ENCODE measurements around the gene CSMD2. TPM values are rescaled to one million over a fixed set of nuclear protein-coding genes. Genes with fewer than 3 reads are reported as not detected.

Gene CSMD2
- total and polyA plus RNA-seq, 2 of the 4 experiments (the other 2 are of a cell fraction): under 0.01 to 0.36 TPM

DNA sequence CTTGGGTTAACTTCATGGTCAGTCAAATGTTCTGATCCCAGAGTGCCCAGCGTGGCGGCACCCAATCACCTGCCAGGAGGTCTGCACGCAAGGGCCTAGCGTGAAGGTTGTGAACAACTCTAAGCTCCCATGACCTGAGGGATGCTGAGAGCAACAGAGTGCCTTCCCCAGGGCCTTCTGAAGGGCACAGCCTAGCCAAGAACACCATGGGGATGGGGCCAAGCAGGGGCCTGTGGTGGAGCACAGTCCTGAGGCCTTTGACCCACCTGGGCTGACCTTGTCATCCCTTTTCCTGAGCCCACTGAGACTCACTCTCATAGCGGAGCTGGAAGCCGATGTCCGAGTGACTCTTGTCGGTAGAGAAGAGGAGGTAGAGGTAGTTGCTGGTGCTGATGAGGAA lies 440.0 kb downstream of the CSMD2 start:
- Histone ChIP-seq H3K9me1 (ENCODE audit: insufficient read depth, low read length) (no peaks in the 10 kb centered on the region), H3K4me1 (ENCODE audit: control insufficient read depth, insufficient read depth, low read length) (no peaks in the 10 kb centered on the region), H4K20me1 (ENCODE audit: insufficient read depth, low read length) (no peaks in the 10 kb centered on the region), H2AK5ac (ENCODE audit: low read depth, low read length) (no peak overlapping the region), H2BK15ac (ENCODE audit: low read depth, low read length) (no peak overlapping the region), H2AFZ (replicated peaks; ENCODE audit: low read length, poor library complexity) (no peak overlapping the region), H3K9ac (ENCODE audit: low read depth, low read length) (no peak overlapping the region), H4K5ac (ENCODE audit: low read depth, low read length) (no peak overlapping the region), H3K18ac (ENCODE audit: low read depth, low read length) (no peak overlapping the region), H2BK120ac (ENCODE audit: low read depth, low read length) (no peak overlapping the region), H3K4me3 (ENCODE audit: insufficient read depth, low read depth, low read length) (no peak overlapping the region), H3K14ac (replicated peaks; ENCODE audit: low read depth, low read length) (no peak overlapping the region), H3K4ac (ENCODE audit: low read depth, low read length) (no peak overlapping the region), H3K4me2 (ENCODE audit: low read depth, low read length) (no peak overlapping the region), H2BK20ac (ENCODE audit: low read depth, low read length) (no peak overlapping the region), H3K79me1 (ENCODE audit: low read depth in 1 of 2, low read length in 2 of 2) (no peaks in the 10 kb centered on the region), H3K27me3 (ENCODE audit: control insufficient read depth, insufficient read depth, low read length) (no peaks in the 10 kb centered on the region), H2AK9ac (replicated peaks; ENCODE audit: low read depth, low read length, poor library complexity) (no peak overlapping the region), H3K27ac (ENCODE audit: insufficient read depth, low read length) (no peak overlapping the region), H3K9me3 (ENCODE audit: control insufficient read depth, insufficient read depth, low read length) (peaks cover 6% of the 10 kb centered on the region; the same call in 1 of the 2 replicates), H4K91ac (ENCODE audit: insufficient read depth, low read depth, low read length) (no peak overlapping the region), H3K56ac (ENCODE audit: extremely low read depth, insufficient read depth, low read length) (no peak overlapping the region), H3K23ac (ENCODE audit: low read depth, low read length) (no peak overlapping the region), H3K36me3 (ENCODE audit: control insufficient read depth, insufficient read depth, low read length) (no peaks in the 10 kb centered on the region), H4K8ac (ENCODE audit: low read depth in 2 of 2, low read length in 2 of 2) (no peak overlapping the region), H2BK5ac (ENCODE audit: low read depth, low read length, poor library complexity, severe bottlenecking) (no peak overlapping the region)
- WGBS, 2 experiments (ENCODE audit: extremely low coverage in 2 of 2, insufficient read length in 1 of 2): no CpG with 5 or more reads among the region's 8 CpGs
- dilution Hi-C loops (cut with HindIII; ENCODE audit: low sequenced_read_pairs, unreplicated experiment): no loop called here
- TF ChIP-seq FOS (IDR thresholded peaks at IDR 0.05; ENCODE audit: low read depth, low read length) (no peak), CHD1 (IDR thresholded peaks at IDR 0.05; ENCODE audit: low read depth, low read length) (no peak), RCOR1 (IDR thresholded peaks at IDR 0.05; ENCODE audit: insufficient replicate concordance, low read length) (no peak), POLR2A (IDR thresholded peaks at IDR 0.05; ENCODE audit: low read depth, low read length) (no peak), BHLHE40 (IDR thresholded peaks at IDR 0.05; ENCODE audit: low read depth, low read length) (no peak), RAD21 (IDR thresholded peaks at IDR 0.05; ENCODE audit: low read length) (no peak), RFX5 (IDR thresholded peaks at IDR 0.05; ENCODE audit: low read depth, low read length) (no peak)
- TF ChIP-seq, protein P1, sequence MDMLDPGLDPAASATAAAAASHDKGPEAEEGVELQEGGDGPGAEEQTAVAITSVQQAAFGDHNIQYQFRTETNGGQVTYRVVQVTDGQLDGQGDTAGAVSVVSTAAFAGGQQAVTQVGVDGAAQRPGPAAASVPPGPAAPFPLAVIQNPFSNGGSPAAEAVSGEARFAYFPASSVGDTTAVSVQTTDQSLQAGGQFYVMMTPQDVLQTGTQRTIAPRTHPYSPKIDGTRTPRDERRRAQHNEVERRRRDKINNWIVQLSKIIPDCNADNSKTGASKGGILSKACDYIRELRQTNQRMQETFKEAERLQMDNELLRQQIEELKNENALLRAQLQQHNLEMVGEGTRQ (IDR thresholded peaks at IDR 0.05; ENCODE audit: low read depth, low read length): no peak
- ChIA-PET CTCF (no interaction called here), POLR2A (ENCODE audit: unreplicated experiment) (no interaction called here)
- intact Hi-C loops (cut with micrococcal nuclease): no loop called here
- in situ Hi-C loops (cut with MboI; ENCODE audit: low sequenced_read_pairs): no loop called here
- ATAC-seq (ENCODE audit: low read depth) (no peak), DNase-seq (no peak)
- BruUV-seq (replicated peaks): no TSS peak
